ENCODE data around the gene SIGMAR1.

- TF ChIP-seq TCF4 (CRISPR knock-in tag; IDR thresholded peaks at IDR 0.05; ENCODE audit: borderline replicate concordance) (no peak), ZNF565 (CRISPR knock-in tag; conservative IDR thresholded peaks at IDR 0.05; ENCODE audit: low read depth) (no peak), PATZ1 (CRISPR knock-in tag; IDR thresholded peaks at IDR 0.05; ENCODE audit: borderline replicate concordance) (no peak), ESRRG (CRISPR knock-in tag; IDR thresholded peaks at IDR 0.05) (no peak), RARB (CRISPR knock-in tag; IDR thresholded peaks at IDR 0.05) (no peak), ISL1 (CRISPR knock-in tag; IDR thresholded peaks at IDR 0.05) (no peak), ZC3H10 (CRISPR knock-in tag; IDR thresholded peaks at IDR 0.05) (no peak), ZFP30 (CRISPR knock-in tag; IDR thresholded peaks at IDR 0.05) (no peak), ZNF70 (CRISPR knock-in tag; IDR thresholded peaks at IDR 0.05) (no peak), BACH2 (CRISPR knock-in tag; IDR thresholded peaks at IDR 0.05; ENCODE audit: borderline replicate concordance) (no peak), CREB5 (CRISPR knock-in tag; IDR thresholded peaks at IDR 0.05; ENCODE audit: low read depth) (no peak)
Measured at GRCh38 chr9:34656992-34657391, 19.4 kb upstream of the SIGMAR1 start.
